AG10803 (cell line): ENCODE measurements around the gene POU2F2.

Experiments
- DNase-seq: peaks from one replicate; pipeline ENCODE4 v3.0.0; 2010; ENCODE audit warnings: low read depth
- H3K4me3 ChIP-seq: 2 replicates; pipeline ENCODE4 v1.5.1; 2011; ENCODE audit warnings: mild to moderate bottlenecking, low read length, control low read depth
- CTCF ChIP-seq: conservative IDR thresholded peaks from 2 replicates; pipeline ENCODE4 v1.5.1; 2011; ENCODE audit warnings: mild to moderate bottlenecking, low read length, control low read depth, inconsistent platforms

Gene POU2F2

GRCh38 chr19:42174958-42175734 is 42.9 kb upstream of the POU2F2 start:
- no peak for DNase-seq
- TF ChIP-seq CTCF, result no peak
- H3K4me3 ChIP-seq, result no peak overlapping the region

GRCh38 chr19:42174188-42174587 is 41.9 kb upstream of the POU2F2 start:
- no peak for TF ChIP-seq CTCF
- DNase-seq, result no peak
- no peak overlapping the region for H3K4me3 ChIP-seq

GRCh38 chr19:42173695-42174094 is 41.4 kb upstream of the POU2F2 start:
- TF ChIP-seq CTCF, result no peak
- DNase-seq, result no peak
- H3K4me3 ChIP-seq, result no peak overlapping the region

GRCh38 chr19:42172261-42172660 is 40.0 kb upstream of the POU2F2 start:
- TF ChIP-seq CTCF, result no peak
- DNase-seq, result no peak
- no peak overlapping the region for H3K4me3 ChIP-seq

GRCh38 chr19:42170715-42171114 is 38.5 kb upstream of the POU2F2 start:
- TF ChIP-seq CTCF, result no peak
- no peak overlapping the region for H3K4me3 ChIP-seq
- DNase-seq, result no peak

GRCh38 chr19:42169486-42170413 is 37.5 kb upstream of the POU2F2 start:
- TF ChIP-seq CTCF, result no peak
- peak; percentile 5 for DNase-seq
- no peak overlapping the region for H3K4me3 ChIP-seq
